Stimulated activated CD8-positive, alpha-beta memory T cell treated with anti-CD3 and anti-CD28 coated beads, Interleukin-15, amount 100 ng/mL, for 48 hours (primary cell): ENCODE measurements around the gene SLC12A9.

Experiments
- DNase-seq, 2 donors: peaks; one replicate each; pipeline ENCODE4 v3.0.0-alpha.2; 2020; ENCODE audit warnings: low read depth in 2 of 2

Gene SLC12A9

GRCh38 chr7:100882785-100883526 is 30.4 kb downstream of the SLC12A9 start:
- no peak for DNase-seq

- DNase-seq = no peak
Measured at GRCh38 chr7:100884736-100885439, 32.4 kb downstream of the SLC12A9 start.

GRCh38 chr7:100885440-100886141 is 33.1 kb downstream of the SLC12A9 start:
- no peak for DNase-seq

- no peak for DNase-seq
Measured at GRCh38 chr7:100886142-100886935, 33.8 kb downstream of the SLC12A9 start.

- DNase-seq = no peak
Measured at GRCh38 chr7:100886936-100887515, 34.5 kb downstream of the SLC12A9 start.

- DNase-seq = no peak
Measured at GRCh38 chr7:100887516-100888290, 35.2 kb downstream of the SLC12A9 start.

GRCh38 chr7:100888291-100888987 is 35.9 kb downstream of the SLC12A9 start:
- no peak for DNase-seq

GRCh38 chr7:100888988-100889750 is 36.7 kb downstream of the SLC12A9 start, which contains the start of gene UFSP1:
Gene UFSP1, minus strand, starts transcription at chr7:100889715. Its CDS starts 444 bp downstream, at chr7:100889271.
- DNase-seq = no peak

GRCh38 chr7:100890653-100891567 is 38.4 kb downstream of the SLC12A9 start:
- DNase-seq = no peak

GRCh38 chr7:100891568-100892247 is 39.2 kb downstream of the SLC12A9 start:
- no peak for DNase-seq

- no peak for DNase-seq
Measured at GRCh38 chr7:100892364-100893317, 40.1 kb downstream of the SLC12A9 start.

GRCh38 chr7:100893318-100893895 is 40.9 kb downstream of the SLC12A9 start:
- no peak for DNase-seq

GRCh38 chr7:100893910-100894721 is 41.6 kb downstream of the SLC12A9 start:
- no peak for DNase-seq

GRCh38 chr7:100894860-100895700 is 42.6 kb downstream of the SLC12A9 start:
- DNase-seq = peak in 1 of 2 donors; percentile 36
